Endodermal cell (in vitro differentiated cells): Measurements from ENCODE around the gene RGS6. TPM values are rescaled to one million over a fixed set of nuclear protein-coding genes. Genes with fewer than 3 reads are reported as not detected.

Experiments used
- DNase-seq: peaks from one replicate; pipeline ENCODE4 v3.0.0-alpha.2; 2017
- H3K27ac ChIP-seq: 2 replicates; pipeline ENCODE4 v1.5.1; 2013; ENCODE audit warnings: mild to moderate bottlenecking, low read depth, low read length, moderate library complexity
- H3K27me3 ChIP-seq: 2 replicates; pipeline ENCODE4 v1.6.1; 2013; ENCODE audit warnings: mild to moderate bottlenecking, low read length, moderate library complexity; ENCODE audit not compliant: insufficient read depth, control insufficient read depth, poor library complexity, severe bottlenecking
- H3K36me3 ChIP-seq: 2 replicates; pipeline ENCODE4 v1.7.0; 2013; ENCODE audit warnings: mild to moderate bottlenecking, low read length, moderate library complexity; ENCODE audit not compliant: control insufficient read depth, insufficient read depth
- H3K4me1 ChIP-seq: one replicate; pipeline ENCODE4 v1.7.0; 2013; ENCODE audit warnings: low read length; ENCODE audit not compliant: control insufficient read depth, insufficient read depth
- H3K4me3 ChIP-seq: 2 replicates; pipeline ENCODE4 v1.5.1; 2013; ENCODE audit warnings: mild to moderate bottlenecking, low read length, moderate library complexity
- H3K9ac ChIP-seq: 2 replicates; pipeline ENCODE4 v1.6.1; 2013; ENCODE audit warnings: mild to moderate bottlenecking, low read length, moderate library complexity; ENCODE audit not compliant: poor library complexity, severe bottlenecking; ENCODE audit errors: extremely low read depth
- H3K9me3 ChIP-seq: 2 replicates; pipeline ENCODE4 v1.6.1; 2013; ENCODE audit warnings: mild to moderate bottlenecking, low read length, moderate library complexity; ENCODE audit not compliant: control insufficient read depth
- H3K27ac Mint-ChIP-seq: 2 replicates; pipeline ENCODE4 v1.8.0; 2020; ENCODE audit warnings: mixed read lengths
- H3K27me3 Mint-ChIP-seq: 2 replicates; pipeline ENCODE4 v1.8.0; 2021; ENCODE audit warnings: mild to moderate bottlenecking, mixed read lengths; ENCODE audit not compliant: insufficient read depth
- H3K36me3 Mint-ChIP-seq: 2 replicates; pipeline ENCODE4 v1.8.0; 2020; ENCODE audit warnings: low read depth, mixed read lengths
- H3K4me1 Mint-ChIP-seq: 2 replicates; pipeline ENCODE4 v1.8.0; 2020; ENCODE audit warnings: mixed read lengths
- H3K4me3 Mint-ChIP-seq: 2 replicates; pipeline ENCODE4 v1.8.0; 2020; ENCODE audit warnings: mild to moderate bottlenecking, moderate library complexity, mixed read lengths
- H3K9me3 Mint-ChIP-seq: 2 replicates; pipeline ENCODE4 v1.8.0; 2020; ENCODE audit warnings: mild to moderate bottlenecking, mixed read lengths
- CTCF ChIP-seq: fragments of 200-600 bp; sonication (generic); conservative IDR thresholded peaks from 2 replicates; pipeline ENCODE4 v1.5.0; 2021; ENCODE audit warnings: antibody characterized with exemption, mild to moderate bottlenecking
- WGBS, 2 experiments: methylation state at CpG; one replicate each; pipeline versions ENCODE4 v1.1.5 to v1.1.7; 2013; ENCODE audit warnings: missing lambda C conversion rate in 2 of 2, mixed read lengths in 1 of 2; ENCODE audit not compliant: insufficient coverage in 1 of 2, insufficient read length in 1 of 2; 5-methylcytosine and 5-hydroxymethylcytosine counted together
- total RNA-seq, 2 donors: library from RNA; stranded (reverse); fragmentation: NEBNext Ultra II Directional in 1 of 2; extraction: Animal tissue kit (Norgen Biotek cat#: 25700) in 1 of 2; gene quantifications; 2 replicates in 1 of 2; 3 replicates in 1 of 2; pipeline ENCODE4 v1.2.1, GENCODE V29; 2021

Gene RGS6
- total RNA-seq, 2 donors from 2014 or later = 10.1 to 16.3 TPM

DNA sequence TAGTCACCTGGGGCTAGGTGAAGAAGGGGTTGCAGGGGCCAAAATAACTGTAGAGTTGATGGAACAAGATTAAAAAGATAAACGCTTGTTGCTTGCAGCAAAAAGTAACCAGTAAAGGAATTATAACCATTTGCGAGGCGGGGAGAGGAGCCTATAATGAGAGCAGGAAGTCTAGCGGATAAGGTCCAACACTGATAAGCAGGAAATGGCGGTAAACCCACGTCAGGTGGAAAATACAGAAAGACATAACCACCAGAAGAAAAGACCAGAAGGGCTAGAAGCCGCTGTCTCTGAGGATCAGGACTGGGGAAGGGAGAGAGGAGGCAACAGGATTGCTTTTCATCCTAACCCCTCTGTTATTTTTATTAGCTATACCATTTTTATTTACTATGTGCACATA, 658.3 kb downstream of the RGS6 start:
- H3K36me3 Mint-ChIP-seq = no peaks in the 10 kb centered on the region
- Histone ChIP-seq H3K9me3 (no peaks in the 10 kb centered on the region), H3K9ac (no peak overlapping the region), H3K27ac (no peak overlapping the region), H3K4me3 (no peak overlapping the region), H3K4me1 (no peaks in the 10 kb centered on the region), H3K27me3 (no peaks in the 10 kb centered on the region), H3K36me3 (no peaks in the 10 kb centered on the region)
- H3K27ac Mint-ChIP-seq = no peak overlapping the region
- DNase-seq = no peak
- peaks cover 4% of the 10 kb centered on the region for H3K27me3 Mint-ChIP-seq
- no peak overlapping the region for H3K4me3 Mint-ChIP-seq
- no peaks in the 10 kb centered on the region for H3K9me3 Mint-ChIP-seq
- no peak for TF ChIP-seq CTCF
- H3K4me1 Mint-ChIP-seq = peaks cover 7% of the 10 kb centered on the region
- WGBS, 2 experiments = 96 to 97% methylated on average over 7 of the region's 7 CpGs

- WGBS, 2 experiments = 87 to 100% methylated on average over 2 to 4 of the region's 4 CpGs
- Histone ChIP-seq H3K9me3 (no peaks in the 10 kb centered on the region), H3K9ac (no peak overlapping the region), H3K27ac (no peak overlapping the region), H3K4me1 (no peaks in the 10 kb centered on the region), H3K27me3 (no peaks in the 10 kb centered on the region), H3K4me3 (no peak overlapping the region), H3K36me3 (no peaks in the 10 kb centered on the region)
- no peaks in the 10 kb centered on the region for H3K9me3 Mint-ChIP-seq
- peaks cover 9% of the 10 kb centered on the region for H3K4me1 Mint-ChIP-seq
- no peak overlapping the region for H3K27ac Mint-ChIP-seq
- TF ChIP-seq CTCF = no peak
- DNase-seq = no peak
- H3K36me3 Mint-ChIP-seq = no peaks in the 10 kb centered on the region
- H3K4me3 Mint-ChIP-seq = no peak overlapping the region
- peaks cover 4% of the 10 kb centered on the region for H3K27me3 Mint-ChIP-seq
Observed at GRCh38 chr14:72591391-72591790, 659.2 kb downstream of the RGS6 start.

DNA sequence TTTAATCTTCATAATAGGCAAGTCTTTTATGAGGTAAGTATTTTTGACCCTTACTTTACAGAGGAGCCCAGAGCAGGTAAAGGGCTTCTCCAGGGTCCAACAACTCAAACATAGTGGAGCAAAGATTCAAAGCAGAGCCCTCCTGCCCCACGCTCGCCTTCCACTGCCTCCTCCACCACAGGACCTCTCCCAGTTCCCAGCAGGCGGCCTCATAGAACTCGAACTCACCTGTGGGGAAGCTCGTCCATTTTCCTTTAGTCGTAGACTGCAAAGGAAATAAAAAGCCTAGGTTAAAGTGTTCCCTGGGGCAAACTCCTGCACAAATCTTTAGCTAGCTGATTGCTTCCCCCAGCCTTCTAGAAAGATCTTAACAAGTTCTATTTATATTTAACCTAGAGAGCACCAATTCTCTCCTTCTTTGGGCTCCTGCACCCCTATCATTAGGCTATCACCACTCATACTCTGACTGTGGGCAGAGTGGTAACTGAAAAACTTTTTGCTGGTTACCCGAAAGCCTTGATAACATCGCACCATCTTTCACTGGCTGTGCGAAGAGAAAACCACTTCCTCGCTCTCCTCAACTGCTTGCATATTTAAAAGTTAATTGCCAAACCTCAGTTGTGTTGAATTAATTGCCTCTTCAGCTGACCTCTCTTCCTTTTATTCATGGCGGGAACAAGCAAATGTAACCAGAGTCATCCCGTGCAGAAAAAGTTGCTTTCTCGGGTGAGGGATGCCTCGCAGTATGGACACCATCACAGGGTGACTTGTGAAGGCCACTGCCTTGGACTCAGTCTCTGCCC, 662.1 kb downstream of the RGS6 start:
- no peaks in the 10 kb centered on the region for H3K4me1 ChIP-seq
- H3K27ac Mint-ChIP-seq = no peak overlapping the region
- H3K4me3 ChIP-seq = no peak overlapping the region
- no peaks in the 10 kb centered on the region for H3K27me3 ChIP-seq
- no peak overlapping the region for H3K4me3 Mint-ChIP-seq
- H3K4me1 Mint-ChIP-seq = peaks cover 9% of the 10 kb centered on the region
- H3K9me3 ChIP-seq = no peaks in the 10 kb centered on the region
- H3K9me3 Mint-ChIP-seq = no peaks in the 10 kb centered on the region
- 88 to 98% methylated on average over 11 to 14 of the region's 14 CpGs for WGBS, 2 experiments
- no peak overlapping the region for H3K27ac ChIP-seq
- TF ChIP-seq CTCF = no peak
- no peaks in the 10 kb centered on the region for H3K36me3 Mint-ChIP-seq
- no peaks in the 10 kb centered on the region for H3K36me3 ChIP-seq
- peaks cover 4% of the 10 kb centered on the region for H3K27me3 Mint-ChIP-seq
- H3K9ac ChIP-seq = no peak overlapping the region
- no peak for DNase-seq
